Measurements from ENCODE around the gene VENTX. TPM values are rescaled to one million over a fixed set of nuclear protein-coding genes. Genes with fewer than 3 reads are reported as not detected.

The VENTX gene
- total RNA-seq, 1 donor from 2014 or later, result not detected

GRCh38 chr10:133191651-133192050, 46.0 kb upstream of the VENTX start:
- Mint-ChIP-seq H3K27ac (ENCODE audit: unreplicated experiment) (no peak overlapping the region), H3K4me1 (ENCODE audit: low read depth) (no peaks in the 10 kb centered on the region), H3K4me3 (ENCODE audit: unreplicated experiment) (no peak overlapping the region), H3K27me3 (ENCODE audit: low read depth) (peaks cover 42% of the 10 kb centered on the region), H3K9me3 (ENCODE audit: low read depth) (peaks cover 19% of the 10 kb centered on the region), H3K36me3 (ENCODE audit: low read depth) (peaks cover 6% of the 10 kb centered on the region)
- peak; percentile 59 for DNase-seq (ENCODE audit: low spot score)
- no peak for TF ChIP-seq CTCF (IDR thresholded peaks at IDR 0.05)

GRCh38 chr10:133194151-133194550, 43.5 kb upstream of the VENTX start:
- Mint-ChIP-seq H3K27ac (ENCODE audit: unreplicated experiment) (no peak overlapping the region), H3K9me3 (ENCODE audit: low read depth) (peaks cover 19% of the 10 kb centered on the region), H3K27me3 (ENCODE audit: low read depth) (peaks cover 36% of the 10 kb centered on the region), H3K36me3 (ENCODE audit: low read depth) (peaks cover 6% of the 10 kb centered on the region), H3K4me3 (ENCODE audit: unreplicated experiment) (no peak overlapping the region), H3K4me1 (ENCODE audit: low read depth) (no peaks in the 10 kb centered on the region)
- DNase-seq (ENCODE audit: low spot score), result no peak
- TF ChIP-seq CTCF (IDR thresholded peaks at IDR 0.05), result no peak

- no peak overlapping the region for H3K27ac Mint-ChIP-seq (ENCODE audit: unreplicated experiment)
- DNase-seq (ENCODE audit: low spot score), result peak; percentile 84
- H3K4me1 Mint-ChIP-seq (ENCODE audit: low read depth), result no peaks in the 10 kb centered on the region
- no peak overlapping the region for H3K4me3 Mint-ChIP-seq (ENCODE audit: unreplicated experiment)
- peaks cover 33% of the 10 kb centered on the region for H3K27me3 Mint-ChIP-seq (ENCODE audit: low read depth)
- peaks cover 6% of the 10 kb centered on the region for H3K36me3 Mint-ChIP-seq (ENCODE audit: low read depth)
- peaks cover 19% of the 10 kb centered on the region for H3K9me3 Mint-ChIP-seq (ENCODE audit: low read depth)
- no peak for TF ChIP-seq CTCF (IDR thresholded peaks at IDR 0.05)
Observed at GRCh38 chr10:133195096-133195495, 42.6 kb upstream of the VENTX start.

GRCh38 chr10:133195611-133196010, 42.0 kb upstream of the VENTX start:
- H3K27me3 Mint-ChIP-seq (ENCODE audit: low read depth), result peaks cover 31% of the 10 kb centered on the region
- peaks cover 6% of the 10 kb centered on the region for H3K36me3 Mint-ChIP-seq (ENCODE audit: low read depth)
- TF ChIP-seq CTCF (IDR thresholded peaks at IDR 0.05), result no peak
- peak; percentile 89 for DNase-seq (ENCODE audit: low spot score)
- no peaks in the 10 kb centered on the region for H3K4me1 Mint-ChIP-seq (ENCODE audit: low read depth)
- H3K27ac Mint-ChIP-seq (ENCODE audit: unreplicated experiment), result no peak overlapping the region
- no peak overlapping the region for H3K4me3 Mint-ChIP-seq (ENCODE audit: unreplicated experiment)
- H3K9me3 Mint-ChIP-seq (ENCODE audit: low read depth), result peaks cover 19% of the 10 kb centered on the region

GRCh38 chr10:133196221-133196915, 41.3 kb upstream of the VENTX start:
- TF ChIP-seq CTCF (IDR thresholded peaks at IDR 0.05), result no peak
- Mint-ChIP-seq H3K9me3 (ENCODE audit: low read depth) (peaks cover 19% of the 10 kb centered on the region), H3K4me3 (ENCODE audit: unreplicated experiment) (no peak overlapping the region), H3K4me1 (ENCODE audit: low read depth) (no peaks in the 10 kb centered on the region), H3K27ac (ENCODE audit: unreplicated experiment) (no peak overlapping the region), H3K36me3 (ENCODE audit: low read depth) (peaks cover 6% of the 10 kb centered on the region), H3K27me3 (ENCODE audit: low read depth) (peaks cover 31% of the 10 kb centered on the region)
- peak; percentile 88 for DNase-seq (ENCODE audit: low spot score)

Measured in chondrocyte (in vitro differentiated cells).